ENCODE measurements around the gene PEDS1.
"Not testable (repeated sequence)": the region's sequence is repeated elsewhere in the genome, so short reads cannot be mapped to it uniquely, and the experiment has no call there.

The PEDS1 gene

GRCh38 chr20:50153500-50154377, at the start of gene PEDS1:
TSS of gene PEDS1 (minus strand) at chr20:50153723. CDS start at chr20:50153637, 86 bp downstream.
- peak; percentile 88 for DNase-seq

DNA sequence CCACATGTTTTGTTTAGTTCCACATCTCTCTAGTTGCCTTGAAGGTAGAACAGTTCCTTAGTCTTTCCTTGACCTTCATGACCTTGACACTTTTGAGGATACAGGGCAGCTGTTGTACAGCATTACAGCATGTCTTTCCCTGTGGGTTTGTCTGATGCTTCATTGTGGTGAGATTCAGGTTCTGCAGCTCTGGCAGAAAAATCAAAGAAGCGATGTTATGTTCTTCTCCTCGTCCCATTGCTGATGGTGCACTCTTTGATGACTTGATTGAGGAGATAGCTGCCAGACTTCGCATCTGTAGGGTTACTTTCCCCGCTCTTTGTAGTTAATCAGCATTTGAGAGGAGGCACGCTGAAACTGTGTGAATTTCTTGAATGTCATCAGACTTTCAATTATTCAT, 49.2 kb upstream of the PEDS1 start:
- DNase-seq, result no peak

DNA sequence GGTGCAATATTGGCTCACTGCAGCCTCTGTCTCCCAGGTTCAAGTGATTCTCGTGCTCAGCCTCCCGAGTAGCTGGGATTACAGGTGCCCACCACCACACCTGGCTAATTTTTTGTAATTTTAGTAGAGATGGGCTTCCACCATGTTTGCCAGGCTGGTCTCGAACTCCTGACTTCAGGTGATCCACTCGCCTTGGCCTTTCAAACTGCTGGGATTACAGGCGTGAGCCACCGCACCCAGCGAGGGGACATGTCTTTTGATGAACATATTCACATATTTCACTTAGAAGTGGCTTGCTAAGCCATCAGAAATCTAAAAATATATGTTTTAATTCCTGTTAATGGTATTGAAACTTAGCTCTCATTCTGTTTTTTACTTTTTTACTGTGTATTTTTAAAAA, 48.2 kb upstream of the PEDS1 start:
- DNase-seq, result not testable (repeated sequence)

GRCh38 chr20:50200482-50201104, 47.1 kb upstream of the PEDS1 start:
- DNase-seq, result no peak

DNA sequence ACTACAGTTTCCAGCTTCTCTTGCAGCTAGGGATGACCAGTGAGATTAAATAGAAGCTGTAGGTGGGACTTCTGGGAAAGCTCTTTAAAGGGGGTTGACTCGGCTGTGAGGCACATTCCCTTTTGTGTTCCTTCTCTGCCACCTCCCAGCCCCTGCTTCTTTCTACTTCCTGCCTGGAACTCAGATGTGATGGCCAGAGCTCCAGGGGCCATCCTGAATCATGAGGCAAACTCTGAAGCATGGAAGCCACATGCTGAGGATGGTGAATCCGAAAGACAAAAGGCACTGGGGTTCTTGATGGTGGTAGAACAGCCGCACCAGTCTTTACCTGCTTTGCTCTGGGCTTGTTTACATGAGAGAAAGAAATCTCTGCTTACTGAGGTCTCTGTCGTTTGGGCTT, 46.2 kb upstream of the PEDS1 start:
- DNase-seq, result no peak

GRCh38 chr20:50198716-50199115, 45.2 kb upstream of the PEDS1 start:
- DNase-seq, result no peak

DNA sequence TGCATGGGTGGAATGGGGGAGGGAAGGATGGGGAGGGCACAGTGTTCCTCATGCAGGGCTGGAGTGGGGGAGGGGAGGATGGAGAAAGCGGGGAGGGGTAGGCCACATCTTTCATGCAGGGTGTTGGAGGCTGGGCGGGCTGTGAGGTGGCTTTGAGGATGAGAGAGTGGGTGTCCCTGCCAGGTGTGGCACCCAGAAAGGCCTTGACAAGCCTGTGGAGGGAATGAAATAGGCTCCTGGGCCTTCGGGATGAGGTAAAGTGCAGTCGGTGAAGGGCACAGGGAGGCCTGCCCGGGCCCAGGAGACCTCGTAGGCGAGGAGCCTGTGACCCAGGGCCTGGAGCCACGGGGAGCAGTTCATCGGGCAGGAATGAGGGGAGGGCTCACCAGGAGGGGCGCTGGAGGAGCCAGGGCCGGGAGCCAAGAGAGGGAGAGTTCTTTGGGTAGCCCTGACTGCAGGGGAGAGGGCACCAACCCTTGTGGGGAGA, 44.7 kb upstream of the PEDS1 start:
- DNase-seq, result no peak

DNA sequence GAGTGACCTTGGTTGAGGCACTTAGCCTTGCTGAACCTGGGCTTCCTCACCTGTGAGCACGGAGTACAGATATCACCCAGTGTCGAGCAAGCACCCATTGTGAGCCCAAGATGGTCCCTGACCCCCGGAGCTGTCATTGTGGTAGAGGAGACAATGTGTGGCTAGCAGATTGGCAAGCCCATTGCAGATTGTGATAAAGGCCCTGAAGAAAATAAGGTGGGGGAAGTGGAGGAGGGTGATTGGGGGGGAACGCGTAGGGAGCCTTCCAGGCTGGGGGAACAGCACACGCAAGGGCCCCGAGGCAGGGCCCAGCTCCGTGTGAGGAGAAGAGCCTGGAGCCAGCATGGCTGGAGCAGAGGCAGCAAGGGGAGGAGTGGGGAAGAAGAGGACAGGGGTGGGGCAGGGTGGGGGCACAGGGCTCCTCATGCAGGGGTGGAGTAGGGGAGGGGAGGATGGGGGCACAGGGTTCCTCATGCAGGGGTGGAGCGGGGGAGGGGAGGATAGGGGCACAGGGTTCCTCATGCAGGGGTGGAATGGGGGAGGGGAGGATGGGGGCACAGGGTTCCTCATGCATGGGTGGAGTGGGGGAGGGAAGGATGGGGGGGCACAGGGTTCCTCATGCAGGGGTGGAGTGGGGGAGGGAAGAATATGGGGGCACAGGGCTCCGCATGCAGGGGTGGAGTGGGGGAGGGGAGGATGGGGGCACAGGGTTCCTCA, 44.1 kb upstream of the PEDS1 start:
- peak; percentile 87 for DNase-seq

- DNase-seq, result no peak
Measured at GRCh38 chr20:50196896-50197295, 43.4 kb upstream of the PEDS1 start.

DNA sequence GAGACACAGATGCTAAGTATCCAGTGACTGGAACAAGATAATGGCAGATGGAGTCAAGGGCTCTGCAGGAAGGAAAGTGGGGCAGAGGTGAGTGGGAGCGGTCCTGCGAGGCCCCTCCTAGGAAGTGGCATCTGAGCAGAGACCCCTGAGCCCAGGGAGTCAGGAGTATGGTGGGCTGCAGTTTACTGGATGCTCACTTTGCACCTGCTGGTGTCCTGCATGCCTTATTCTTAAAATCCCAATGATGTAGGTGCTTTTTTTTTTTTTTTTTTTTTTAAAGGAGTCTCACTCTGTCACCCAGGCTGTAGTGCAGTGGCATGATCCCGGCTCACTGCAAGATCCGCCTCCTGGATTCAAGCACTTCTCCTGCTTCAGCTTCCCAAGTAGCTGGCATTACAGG, 42.7 kb upstream of the PEDS1 start:
- DNase-seq, result no peak

- DNase-seq, result no peak
Measured at GRCh38 chr20:50195524-50196120, 42.1 kb upstream of the PEDS1 start.

DNA sequence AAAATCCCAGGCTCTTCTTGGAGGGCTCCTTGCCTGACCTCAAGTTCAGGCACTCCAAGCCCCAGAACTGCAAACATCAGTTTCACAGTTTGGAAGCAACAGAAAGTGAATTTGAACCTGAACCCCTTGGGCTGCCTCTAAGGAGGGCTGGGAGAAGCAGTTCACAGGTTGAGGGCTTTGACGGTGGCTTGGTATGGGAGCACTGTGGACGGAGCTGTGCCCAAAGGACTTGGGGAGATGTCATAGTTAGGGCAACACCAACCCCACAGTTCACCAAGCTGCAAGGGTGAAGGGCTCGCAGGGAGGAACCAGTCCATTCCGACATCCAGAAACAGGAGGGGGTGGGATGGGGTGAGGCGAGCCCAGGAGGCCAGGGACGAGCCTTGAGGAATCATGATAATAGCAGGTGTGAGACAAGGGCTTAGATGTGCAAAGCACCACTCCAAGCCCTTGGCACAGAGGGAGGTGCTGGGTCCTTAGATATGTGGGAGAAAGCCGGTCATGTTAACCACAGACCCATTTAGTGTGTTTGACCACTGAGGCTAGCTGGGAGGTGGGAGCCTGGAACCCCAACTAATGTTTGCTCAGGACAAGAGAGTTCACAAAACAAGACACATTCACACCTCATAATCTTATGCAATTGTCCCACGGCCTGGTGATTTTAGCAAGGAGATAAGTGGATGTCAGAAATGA, 41.5 kb upstream of the PEDS1 start:
- peak; percentile 55 for DNase-seq

GRCh38 chr20:50194422-50194830, 40.9 kb upstream of the PEDS1 start:
- no peak for DNase-seq

DNA sequence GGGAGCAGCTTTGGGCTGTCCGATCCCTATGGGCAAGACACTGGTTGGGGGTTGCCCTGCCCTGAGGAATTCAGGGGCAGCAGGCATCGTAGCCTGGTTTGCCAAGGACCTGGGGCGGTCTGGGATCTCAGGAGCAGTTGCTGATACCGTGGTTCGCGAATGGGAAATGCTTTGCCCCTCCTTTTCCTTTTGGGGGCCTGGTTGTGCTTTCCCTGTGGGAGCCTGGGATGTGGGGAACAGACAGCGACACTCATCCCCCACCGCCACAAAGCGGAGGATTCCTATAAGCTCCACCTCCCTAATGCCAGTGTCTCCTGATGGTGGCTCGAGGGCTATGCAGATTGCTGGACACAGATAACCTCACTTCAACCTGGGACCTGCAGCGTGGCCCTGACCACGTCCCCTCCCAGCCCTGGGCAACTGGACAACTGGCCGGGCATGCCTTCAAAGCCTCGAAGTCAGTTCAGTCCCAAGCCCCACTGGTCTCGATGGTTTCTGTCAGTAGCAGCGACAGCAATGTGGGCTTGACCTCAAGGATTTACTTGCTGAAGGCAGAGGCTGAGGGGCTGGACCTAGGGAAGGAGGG, 40.4 kb upstream of the PEDS1 start:
- no peak for DNase-seq

- no peak for DNase-seq
Measured at GRCh38 chr20:50193199-50193835, 39.8 kb upstream of the PEDS1 start.

DNA sequence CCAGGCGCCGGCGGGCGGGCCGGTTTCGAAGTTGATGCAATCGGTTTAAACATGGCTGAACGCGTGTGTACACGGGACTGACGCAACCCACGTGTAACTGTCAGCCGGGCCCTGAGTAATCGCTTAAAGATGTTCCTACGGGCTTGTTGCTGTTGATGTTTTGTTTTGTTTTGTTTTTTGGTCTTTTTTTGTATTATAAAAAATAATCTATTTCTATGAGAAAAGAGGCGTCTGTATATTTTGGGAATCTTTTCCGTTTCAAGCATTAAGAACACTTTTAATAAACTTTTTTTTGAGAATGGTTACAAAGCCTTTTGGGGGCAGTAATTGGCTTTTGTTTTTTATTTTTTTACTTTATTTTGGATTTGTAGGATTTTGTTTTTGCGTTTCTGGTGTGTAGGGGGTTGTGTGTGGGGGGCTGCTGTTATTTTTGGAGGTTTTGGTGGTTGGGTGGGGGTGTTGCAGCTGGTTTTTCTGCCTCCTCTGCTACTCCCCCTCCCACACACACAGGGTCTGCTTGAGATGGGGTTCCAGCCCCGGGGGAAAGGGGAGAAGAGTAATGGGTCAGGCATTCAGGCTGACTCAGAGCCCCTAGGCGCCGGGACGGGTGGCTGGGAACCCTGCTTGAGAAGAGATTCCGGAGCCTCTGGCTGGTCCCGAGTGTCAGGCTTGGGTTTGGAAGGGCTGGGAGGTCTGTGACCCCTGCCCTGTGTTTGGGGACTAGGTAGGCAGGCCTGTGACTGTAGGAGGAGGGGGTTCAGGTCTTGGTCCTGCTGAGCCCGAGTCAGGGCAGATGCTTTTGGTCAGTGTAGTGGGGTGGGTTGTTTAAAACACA, 39.1 kb upstream of the PEDS1 start:
- peak; percentile 93 for DNase-seq

DNA sequence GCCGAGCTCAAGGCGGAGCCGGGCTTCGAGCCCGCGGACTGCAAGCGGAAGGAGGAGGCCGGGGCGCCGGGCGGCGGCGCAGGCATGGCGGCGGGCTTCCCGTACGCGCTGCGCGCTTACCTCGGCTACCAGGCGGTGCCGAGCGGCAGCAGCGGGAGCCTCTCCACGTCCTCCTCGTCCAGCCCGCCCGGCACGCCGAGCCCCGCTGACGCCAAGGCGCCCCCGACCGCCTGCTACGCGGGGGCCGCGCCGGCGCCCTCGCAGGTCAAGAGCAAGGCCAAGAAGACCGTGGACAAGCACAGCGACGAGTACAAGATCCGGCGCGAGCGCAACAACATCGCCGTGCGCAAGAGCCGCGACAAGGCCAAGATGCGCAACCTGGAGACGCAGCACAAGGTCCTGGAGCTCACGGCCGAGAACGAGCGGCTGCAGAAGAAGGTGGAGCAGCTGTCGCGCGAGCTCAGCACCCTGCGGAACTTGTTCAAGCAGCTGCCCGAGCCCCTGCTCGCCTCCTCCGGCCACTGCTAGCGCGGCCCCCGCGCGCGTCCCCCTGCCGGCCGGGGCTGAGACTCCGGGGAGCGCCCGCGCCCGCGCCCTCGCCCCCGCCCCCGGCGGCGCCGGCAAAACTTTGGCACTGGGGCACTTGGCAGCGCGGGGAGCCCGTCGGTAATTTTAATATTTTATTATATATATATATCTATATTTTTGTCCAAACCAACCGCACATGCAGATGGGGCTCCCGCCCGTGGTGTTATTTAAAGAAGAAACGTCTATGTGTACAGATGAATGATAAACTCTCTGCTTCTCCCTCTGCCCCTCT, 38.2 kb upstream of the PEDS1 start:
- peak; percentile 64 for DNase-seq

GRCh38 chr20:50191065-50191543, 37.6 kb upstream of the PEDS1 start:
- DNase-seq, result peak; percentile 51

GRCh38 chr20:50190251-50191064, 36.9 kb upstream of the PEDS1 start, which contains the start of gene CEBPB:
TSS of gene CEBPB (plus strand) at chr20:50190830. CDS start at chr20:50191034, 204 bp downstream.
- DNase-seq, result peak; percentile 73
